Suppressor macrophage treated with lipopolysaccharide for 4 hours (primary cell): ENCODE data around the gene PCNT.
A peak's percentile ranks its signal among the peaks of the same experiment; 100 is the strongest.

Experiments
- DNase-seq: peaks from one replicate; pipeline ENCODE4 v3.0.0-alpha.2; 2020

The PCNT gene

GRCh38 chr21:46323710-46324389 is at the start of gene PCNT, which contains the start of gene C21orf58:
PCNT (plus strand) TSS chr21:46324156; CDS start chr21:46324229, 73 bp downstream.
C21orf58 (minus strand) TSS chr21:46323870; CDS start chr21:46322738, 1,132 bp downstream.
- DNase-seq: peak; percentile 99

- no peak for DNase-seq
These were observed 49.1 kb upstream of the PCNT start for GRCh38 chr21:46274797-46275390.

GRCh38 chr21:46284077-46284644 is 39.8 kb upstream of the PCNT start:
- DNase-seq: peak; percentile 31

GRCh38 chr21:46284733-46285132 is 39.2 kb upstream of the PCNT start:
- peak; percentile 55 for DNase-seq

- DNase-seq: no peak
These were observed 38.7 kb upstream of the PCNT start, which contains the start of gene MCM3AP for GRCh38 chr21:46285206-46285661. MCM3AP (minus strand) TSS chr21:46285611; CDS start chr21:46285286, 325 bp downstream.

GRCh38 chr21:46285761-46286647 is 38.0 kb upstream of the PCNT start, which contains the start of gene YBEY:
YBEY (plus strand) TSS chr21:46286342; CDS start chr21:46286914, 572 bp downstream.
- DNase-seq: peak; percentile 94

- DNase-seq: peak; percentile 77
These were observed 37.3 kb upstream of the PCNT start for GRCh38 chr21:46286648-46287002.

GRCh38 chr21:46287541-46287940 is 36.4 kb upstream of the PCNT start:
- DNase-seq: no peak

- no peak for DNase-seq
These were observed 34.2 kb upstream of the PCNT start for GRCh38 chr21:46289655-46290179.

GRCh38 chr21:46291561-46291960 is 32.4 kb upstream of the PCNT start:
- no peak for DNase-seq

- peak; percentile 63 for DNase-seq
These were observed 29.2 kb upstream of the PCNT start for GRCh38 chr21:46294647-46295176.

GRCh38 chr21:46295177-46295770 is 28.7 kb upstream of the PCNT start:
- no peak for DNase-seq

- peak; percentile 79 for DNase-seq
These were observed 27.8 kb upstream of the PCNT start for GRCh38 chr21:46295996-46296752.

GRCh38 chr21:46297338-46298271 is 26.4 kb upstream of the PCNT start:
- DNase-seq: no peak

- no peak for DNase-seq
These were observed 24.8 kb upstream of the PCNT start for GRCh38 chr21:46299167-46299566.

GRCh38 chr21:46301759-46302158 is 22.2 kb upstream of the PCNT start:
- no peak for DNase-seq

- no peak for DNase-seq
These were observed 19.5 kb upstream of the PCNT start for GRCh38 chr21:46304437-46304836.

GRCh38 chr21:46304955-46305354 is 19.0 kb upstream of the PCNT start:
- no peak for DNase-seq

- no peak for DNase-seq
These were observed 16.3 kb upstream of the PCNT start for GRCh38 chr21:46307625-46308024.

GRCh38 chr21:46308431-46308830 is 15.5 kb upstream of the PCNT start:
- no peak for DNase-seq
